Ovary (tissue), 10 donors: ENCODE data around the gene GNAL. TPM values are rescaled to one million over a fixed set of nuclear protein-coding genes. Genes with fewer than 3 reads are reported as not detected.
"Not testable (repeated sequence)": the region's sequence is repeated elsewhere in the genome, so short reads cannot be mapped to it uniquely, and the experiment has no call there.

Experiments used
- DNase-seq, 5 donors: peaks; one replicate each; pipeline ENCODE4 v3.0.0-alpha.2; 2019 to 2020
- H3K27ac ChIP-seq, 2 donors: fragments of 200-600 bp; one replicate each; pipeline versions ENCODE4 v1.5.1 to v1.8.0; 2019 to 2022
- H3K27me3 ChIP-seq: fragments of 200-600 bp; one replicate; pipeline ENCODE4 v1.8.0; 2022
- H3K36me3 ChIP-seq: fragments of 200-600 bp; sonication (generic); one replicate; pipeline ENCODE4 v1.5.1; 2019
- H3K4me1 ChIP-seq: one replicate; pipeline ENCODE4 v1.8.1; 2013; ENCODE audit warnings: mild to moderate bottlenecking, moderate library complexity; ENCODE audit not compliant: insufficient read depth
- H3K4me3 ChIP-seq: fragments of 200-600 bp; sonication (generic); one replicate; pipeline ENCODE4 v1.5.1; 2017
- H3K9me3 ChIP-seq, 2 donors: fragments of 200-600 bp in 1 of 2; sonication (generic) in 1 of 2; one replicate each; pipeline versions ENCODE4 v1.5.1 to v1.8.1; 2013 to 2019; ENCODE audit warnings: mild to moderate bottlenecking in 1 of 2, moderate library complexity in 1 of 2
- CTCF ChIP-seq, 3 donors: fragments of 450-650 bp in 2 of 3; fragments of 200-600 bp in 1 of 3; IDR thresholded peaks; one replicate each; pipeline versions ENCODE4 v1.5.1 to v1.8.0; 2016 to 2022; ENCODE audit warnings: antibody characterized with exemption in 3 of 3, mild to moderate bottlenecking in 1 of 3
- EP300 ChIP-seq: sonication (generic); formaldehyde crosslinking; IDR thresholded peaks from one replicate; pipeline ENCODE4 v1.6.1; 2017; ENCODE audit warnings: antibody characterized with exemption
- POLR2A ChIP-seq: fragments of 450-650 bp; IDR thresholded peaks from one replicate; pipeline ENCODE4 v1.6.1; 2017; ENCODE audit warnings: antibody characterized with exemption, mild to moderate bottlenecking, moderate library complexity
- WGBS, 3 donors: extraction: QIAGEN DNeasy Blood & Tissue Kit in 1 of 3; methylation state at CpG; one replicate each; pipeline versions ENCODE4 v1.1.5 to v1.1.7; 2013 to 2017; 5-methylcytosine and 5-hydroxymethylcytosine counted together
- intact Hi-C, 4 donors: fragments of 100-400 bp; cut with DNase I; formaldehyde crosslinking; loops; one replicate each; pipeline versions ENCODE4 v1.11.0 to v1.15.1; 2022 to 2023
- long read RNA-seq, 3 donors: library from polyadenylated mRNA in 2 of 3; unstranded in 2 of 3; transcript quantifications; one replicate each; pipeline ENCODE4 v2.0.0 and lab custom pipeline, GENCODE V29; 2021 to 2026
- polyA plus RNA-seq, 2 donors: library from polyadenylated mRNA; stranded (reverse); fragments of 200-250 nt in 1 of 2; fragments of 350-450 nt in 1 of 2; fragmentation: Illumina TruSeq in 1 of 2; extraction: RNeasy Lipid Tissue Mini Kit (QIAGEN cat#74804) in 1 of 2; gene quantifications; one replicate each; pipeline ENCODE4 v1.2.3, GENCODE V29; 2013 to 2014
- total RNA-seq, 7 donors: library from RNA; depleted of rRNA in 2 of 7; stranded (reverse); fragments of >200 nt in 2 of 7; fragmentation: NEBNext Ultra II Directional in 3 of 7; extraction: Animal tissue kit (Norgen Biotek cat#: 25700) in 3 of 7; gene quantifications; one replicate each; pipeline versions ENCODE4 v1.1.0 to v1.2.4, GENCODE V29; 2016 to 2023
- donor health status: DM: no; HTN: no; CAD: no; lungs with moderate emphysema.
- donor health status: DM: no; HTN: no; CAD: no.
- donor health status: Bipolar disorder and iron deficiency.
- donor health status: DM: yes; HTN: yes; CAD: no.
- donor health status: DM: no; HTN: no; CAD: no.
- donor health status: DM: yes; HTN: yes; CAD: no.

GNAL gene
- total RNA-seq = 1 to 10 TPM; 2.6 to 5.5 (median 3.4) TPM
- polyA plus RNA-seq = 10 to 100 TPM in 1 of 2 donors, 1 to 10 TPM in 1; 1.6 to 15.4 TPM
- long read RNA-seq, donor 1, partial matches to known transcripts = 0 of 3 reads
- long read RNA-seq, donor 1, other reads (novel, unspliced or antisense) = 3 of 3 reads
- long read RNA-seq, donor 2, partial matches to known transcripts = 0 of 1 reads
- long read RNA-seq, donor 2, other reads (novel, unspliced or antisense) = 0 of 1 reads
- long read RNA-seq, donor 3, full-length matches to known transcripts = 5 of 14 reads
- long read RNA-seq, donor 3, partial matches to known transcripts = 0 of 14 reads
- long read RNA-seq, donor 3, other reads (novel, unspliced or antisense) = 9 of 14 reads

- peak within 1 kb of the TSS; percentile 77 for H3K4me3 ChIP-seq
- H3K36me3 ChIP-seq = no peaks in the 10 kb centered on the region
- peaks cover 5% of the 10 kb centered on the region for H3K4me1 ChIP-seq
- H3K9me3 ChIP-seq = no peaks in the 10 kb centered on the region
- peak; percentile 7 for TF ChIP-seq POLR2A
- TF ChIP-seq EP300 = no peak
- no peak for TF ChIP-seq CTCF (IDR thresholded peaks at IDR 0.05)
- DNase-seq = peak; percentile 63 to 80 (median 75)
- intact Hi-C loops = no loop called here
- WGBS, 3 donors = 0 to 1% (median 0%) methylated on average over 34 to 77 of the region's 77 CpGs
- no peaks in the 10 kb centered on the region for H3K27me3 ChIP-seq
- peak within 1 kb of the TSS in 1 of 2 donors; percentile 4 for H3K27ac ChIP-seq
These were observed at the start of gene GNAL for GRCh38 chr18:11688972-11689668. TSS of gene GNAL (plus strand) at chr18:11689264. CDS start at chr18:11689564, 300 bp downstream.

- H3K4me3 ChIP-seq, H3K9me3 ChIP-seq, H3K27ac ChIP-seq, H3K36me3 ChIP-seq, H3K27me3 ChIP-seq, DNase-seq, intact Hi-C loops, H3K4me1 ChIP-seq: not testable (repeated sequence)
- 90 to 94% (median 91%) methylated on average over 18 to 23 of the region's 23 CpGs for WGBS, 3 donors
These were observed 41.8 kb upstream of the GNAL start for GRCh38 chr18:11647310-11647709.

DNA sequence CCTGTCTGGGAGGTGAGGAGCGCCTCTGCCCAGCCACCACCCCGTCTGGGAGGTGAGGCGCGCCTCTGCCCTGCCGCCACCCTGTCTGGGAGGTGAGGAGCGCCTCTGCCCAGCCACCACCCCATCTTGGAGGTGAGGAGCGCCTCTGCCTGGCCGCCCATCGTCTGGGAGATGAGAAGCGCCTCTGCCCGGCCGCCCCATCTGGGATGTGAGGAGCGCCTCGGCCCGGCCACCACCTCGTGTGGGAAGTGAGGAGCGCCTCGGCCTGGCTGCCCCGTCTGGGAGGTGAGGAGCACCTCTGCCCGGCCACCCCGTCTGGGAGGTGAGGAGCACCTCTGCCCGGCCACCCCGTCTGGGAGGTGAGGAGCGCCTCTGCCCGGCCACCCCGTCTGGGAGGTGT is 41.3 kb upstream of the GNAL start:
- intact Hi-C loops, H3K9me3 ChIP-seq, H3K4me1 ChIP-seq, DNase-seq, H3K36me3 ChIP-seq, H3K4me3 ChIP-seq, H3K27ac ChIP-seq, H3K27me3 ChIP-seq: not testable (repeated sequence)
- 94 to 96% (median 95%) methylated on average over 22 to 26 of the region's 26 CpGs for WGBS, 3 donors

DNA sequence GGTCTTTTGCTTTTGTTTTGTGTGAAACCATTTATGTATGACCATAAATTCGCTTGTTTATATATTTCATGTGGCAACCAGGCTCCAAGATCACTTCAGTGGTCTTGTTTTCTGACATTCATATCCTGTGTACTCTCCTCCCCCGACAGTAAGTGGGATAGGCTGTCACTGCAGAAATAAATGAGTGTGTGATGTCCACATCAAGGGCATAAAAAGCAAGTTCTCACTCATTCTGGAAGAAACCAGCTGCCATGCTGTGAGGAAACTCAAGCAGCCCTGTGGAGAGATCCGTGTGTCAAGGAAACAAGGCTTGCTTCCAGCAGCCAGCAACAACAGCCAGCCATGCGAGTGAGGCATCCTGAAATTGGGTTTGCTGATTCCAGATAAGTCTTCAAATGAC is 39.2 kb upstream of the GNAL start:
- no peaks in the 10 kb centered on the region for H3K36me3 ChIP-seq
- DNase-seq = no peak
- no peaks in the 10 kb centered on the region for H3K9me3 ChIP-seq
- 74 to 80% (median 74%) methylated on average over 4 of the region's 4 CpGs for WGBS, 3 donors
- no peaks in the 10 kb centered on the region for H3K4me1 ChIP-seq
- no peak overlapping the region for H3K27ac ChIP-seq
- H3K4me3 ChIP-seq = no peak overlapping the region
- TF ChIP-seq POLR2A (no peak), CTCF (IDR thresholded peaks at IDR 0.05) (no peak), EP300 (no peak)
- intact Hi-C loops = loop anchor here in 1 of 4 donors (10.0 kb wide), 1 partner anchor 395 kb away; no protein-coding TSS in a partner anchor
- no peaks in the 10 kb centered on the region for H3K27me3 ChIP-seq

DNA sequence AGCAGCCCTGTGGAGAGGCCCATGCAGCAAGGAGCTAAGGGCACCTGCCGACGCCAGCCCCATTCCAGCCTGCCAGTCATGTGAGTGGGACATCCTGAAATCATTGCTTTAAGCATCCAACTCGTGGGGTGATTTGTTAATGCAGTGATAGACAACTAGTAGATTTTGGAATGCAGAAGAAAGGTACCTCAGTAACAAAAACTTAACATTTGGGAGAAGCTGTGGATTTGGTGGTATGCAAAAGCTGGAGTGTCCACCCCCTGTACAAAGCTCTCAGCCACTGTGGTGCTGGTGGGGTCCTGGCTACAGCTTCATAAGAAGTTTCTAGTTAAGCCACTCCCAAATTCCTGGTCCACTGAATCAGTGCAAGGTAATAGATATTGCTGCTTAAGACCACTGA is 37.2 kb upstream of the GNAL start:
- intact Hi-C loops = loop anchor here in 1 of 4 donors (10.0 kb wide), 1 partner anchor 393 kb away; no protein-coding TSS in a partner anchor
- no peak for TF ChIP-seq CTCF (IDR thresholded peaks at IDR 0.05)
- no peak for TF ChIP-seq EP300
- TF ChIP-seq POLR2A = no peak
- 76 to 82% (median 79%) methylated on average over 3 of the region's 3 CpGs for WGBS, 3 donors

More for the DNA sequence above, 37.2 kb upstream of the GNAL start:
- Histone ChIP-seq H3K4me3 (no peak overlapping the region), H3K36me3 (no peaks in the 10 kb centered on the region), H3K4me1 (no peaks in the 10 kb centered on the region), H3K27ac (no peak overlapping the region), H3K9me3 (no peaks in the 10 kb centered on the region), H3K27me3 (no peaks in the 10 kb centered on the region)
- DNase-seq = no peak
